Central memory CD4-positive, alpha-beta T cell (primary cell): Measurements from ENCODE around the gene LIF.
"Not testable (repeated sequence)": the region's sequence is repeated elsewhere in the genome, so short reads cannot be mapped to it uniquely, and the experiment has no call there.

Experiments
- DNase-seq: peaks from one replicate; pipeline ENCODE4 v3.0.0; 2022

The LIF gene

GRCh38 chr22:30224161-30224857 lies 22.2 kb downstream of the LIF start:
- no peak for DNase-seq

GRCh38 chr22:30223303-30223702 lies 23.3 kb downstream of the LIF start:
- DNase-seq = no peak

DNA sequence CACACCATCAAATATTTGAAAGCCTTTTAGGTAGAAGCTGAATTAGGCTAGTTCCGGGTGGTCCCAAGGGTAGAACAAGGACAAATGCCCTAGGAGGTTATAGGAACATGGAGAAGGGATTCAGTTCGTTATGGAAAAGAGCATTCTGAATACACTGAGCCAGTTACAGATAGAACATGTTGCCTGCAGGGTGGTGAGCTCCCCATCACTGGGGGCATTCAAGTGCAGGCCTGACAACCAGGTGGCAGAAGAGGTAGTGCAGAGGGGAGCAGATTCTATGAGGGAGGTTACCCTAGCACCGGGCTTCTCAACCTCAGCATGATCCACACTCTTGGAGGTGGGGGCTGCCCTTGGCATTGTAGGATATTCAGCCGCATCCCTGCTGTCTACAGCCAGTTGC lies 24.2 kb downstream of the LIF start:
- no peak for DNase-seq

DNA sequence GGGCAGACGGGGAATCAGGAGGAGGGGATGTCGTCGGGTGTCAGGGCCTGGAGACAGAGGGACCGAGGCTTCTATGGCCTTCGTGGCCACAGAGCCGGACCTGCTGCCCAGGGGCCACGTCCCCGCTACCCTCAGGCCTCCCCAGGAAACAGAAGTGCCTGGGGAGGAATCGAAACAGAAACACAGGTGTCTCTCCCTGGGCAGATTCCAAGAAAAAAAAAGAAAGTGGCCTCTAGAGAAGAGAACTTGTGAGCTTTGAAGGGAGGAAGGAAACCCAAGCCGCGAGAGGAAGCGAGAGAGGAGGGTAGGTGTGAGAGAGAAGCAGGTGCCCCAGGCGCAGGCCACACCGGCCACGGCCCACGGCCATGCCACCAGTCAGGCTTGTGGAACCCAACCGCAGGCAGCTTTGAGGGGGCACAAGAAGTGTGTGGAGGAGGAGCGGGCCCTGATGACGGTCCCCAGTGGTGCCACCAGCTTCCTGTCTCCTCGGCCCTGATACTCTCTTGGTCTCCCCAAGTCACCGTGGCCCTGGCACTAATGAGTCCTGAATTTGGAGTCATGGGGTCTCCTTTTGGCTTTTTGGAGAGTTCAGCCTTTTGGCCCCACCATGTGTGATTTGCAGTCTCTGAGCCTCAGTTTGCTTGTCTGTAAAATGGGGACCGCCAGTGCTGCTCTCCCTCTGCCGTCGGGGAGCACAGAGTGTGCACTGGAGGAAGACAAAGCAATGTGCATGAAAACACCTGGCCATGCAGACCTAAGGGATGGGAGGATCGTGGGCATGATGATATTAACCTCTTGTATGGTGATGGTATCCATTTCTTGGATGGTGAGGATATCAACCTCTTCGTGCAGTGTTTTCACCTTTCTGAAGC lies 25.2 kb downstream of the LIF start:
- DNase-seq = peak; percentile 68

GRCh38 chr22:30220338-30221012 lies 26.1 kb downstream of the LIF start:
- DNase-seq = no peak

DNA sequence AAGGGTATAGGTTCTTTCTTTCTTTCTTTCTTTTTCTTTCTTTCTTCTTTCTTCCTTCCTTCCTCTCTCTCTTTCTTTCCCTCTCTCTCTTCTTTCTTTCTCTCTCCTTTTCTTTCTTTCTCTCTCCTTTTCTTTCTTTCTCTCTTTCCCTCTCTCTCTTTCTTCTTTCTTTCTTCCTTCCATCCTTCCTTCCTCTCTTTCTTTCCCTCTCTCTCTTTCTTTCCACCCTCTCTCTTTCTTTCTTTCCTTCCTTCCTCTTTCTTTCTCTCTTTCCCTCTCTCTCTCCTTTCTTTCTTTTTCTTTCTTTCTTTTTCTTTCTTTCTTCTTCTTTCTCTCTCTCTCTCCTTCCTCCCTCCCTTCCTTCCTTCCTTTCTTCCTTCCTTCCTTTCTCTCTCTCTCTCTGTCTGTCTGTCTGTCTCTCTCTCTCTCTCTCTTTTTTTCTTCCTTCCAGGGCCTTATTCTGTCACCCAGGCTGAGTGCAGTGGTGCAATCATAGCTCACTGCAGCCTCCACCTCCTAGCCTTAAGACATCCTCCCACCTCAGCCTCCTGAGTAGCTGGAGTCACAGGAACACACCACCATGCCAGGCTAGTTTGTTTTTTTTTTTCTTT lies 26.8 kb downstream of the LIF start:
- DNase-seq = no peak

DNA sequence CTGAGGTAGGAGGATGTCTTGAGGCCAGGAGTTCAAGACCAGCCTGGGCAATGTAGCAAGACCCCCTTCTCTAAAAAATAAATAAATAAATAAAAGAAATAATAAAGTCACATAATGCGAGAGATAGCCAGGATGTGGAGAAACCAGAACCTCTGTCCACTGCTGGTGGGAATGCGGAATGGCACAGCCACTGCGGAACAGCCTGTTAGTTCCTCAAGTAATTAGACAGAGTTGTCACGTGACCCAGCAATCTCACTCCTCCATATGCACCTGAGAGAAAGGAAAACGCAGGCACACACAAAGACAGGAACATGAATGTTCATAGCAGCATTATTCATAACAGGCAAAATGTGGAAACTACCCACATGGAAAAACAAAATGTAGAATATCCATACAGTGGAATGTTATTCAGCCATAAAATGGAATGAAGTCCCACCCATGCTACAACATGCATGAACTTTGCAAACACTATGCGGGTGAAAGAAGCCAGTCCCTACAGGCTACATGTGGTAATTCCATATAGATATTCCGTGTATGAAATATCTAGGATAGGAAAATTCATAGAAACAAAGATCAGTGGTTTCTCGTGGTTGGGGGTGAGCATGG lies 27.4 kb downstream of the LIF start:
- DNase-seq = no peak

- DNase-seq = no peak
These were observed 28.6 kb downstream of the LIF start for GRCh38 chr22:30217698-30218560.

GRCh38 chr22:30216710-30217109 lies 29.8 kb downstream of the LIF start:
- DNase-seq = no peak

DNA sequence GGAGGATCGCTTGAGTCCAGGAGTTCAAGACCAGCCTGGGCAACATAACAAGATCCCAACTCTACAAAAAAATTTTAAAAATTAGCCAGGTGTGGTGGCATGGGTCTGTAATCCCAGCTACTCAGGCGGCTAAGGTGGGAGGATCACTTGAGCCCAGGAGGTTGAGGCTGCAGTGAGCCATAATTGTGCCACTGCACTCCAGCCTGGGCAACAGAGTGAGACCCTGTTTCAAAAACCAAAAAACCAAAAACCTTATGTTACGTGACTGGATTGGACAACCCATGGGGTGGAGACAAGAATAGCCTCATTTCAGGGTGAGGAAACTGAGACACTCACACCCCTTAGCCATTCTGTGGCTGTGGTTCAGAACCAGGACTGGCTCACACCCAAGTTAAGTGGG lies 30.3 kb downstream of the LIF start:
- DNase-seq = not testable (repeated sequence)

- DNase-seq = no peak
These were observed 31.7 kb downstream of the LIF start for GRCh38 chr22:30214703-30215407.

- DNase-seq = no peak
These were observed 33.5 kb downstream of the LIF start for GRCh38 chr22:30212996-30213441.

DNA sequence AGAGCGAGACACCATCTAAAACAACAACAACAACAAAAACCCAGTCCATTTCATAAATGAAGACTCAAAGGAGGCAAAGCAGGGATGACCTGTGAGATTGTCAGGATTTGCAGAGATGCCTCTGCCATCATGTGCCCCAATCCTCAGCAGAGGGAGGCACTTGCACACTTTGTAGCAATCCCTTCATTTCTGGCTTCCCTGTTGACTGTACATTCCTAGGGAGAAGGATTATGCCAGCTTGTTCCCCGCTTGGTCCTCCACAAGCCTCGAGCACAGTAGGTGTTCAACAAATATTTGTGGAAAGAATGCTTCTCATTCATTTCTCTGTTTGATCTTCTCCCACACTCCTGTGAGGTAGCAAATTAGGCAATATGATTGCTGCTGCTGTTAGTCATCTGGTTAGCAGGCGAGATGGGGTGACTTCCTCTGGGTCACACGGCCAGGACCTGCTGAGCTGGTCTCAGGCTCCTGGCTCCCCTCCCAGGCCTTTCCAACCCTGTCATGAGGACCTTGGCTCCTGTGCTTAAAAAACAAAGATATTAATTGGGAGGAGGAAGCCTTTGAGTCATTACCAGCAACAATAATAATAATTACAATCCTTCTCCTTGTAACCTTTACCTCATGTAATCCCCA lies 34.1 kb downstream of the LIF start:
- no peak for DNase-seq

- no peak for DNase-seq
These were observed 35.3 kb downstream of the LIF start for GRCh38 chr22:30211124-30211820.

DNA sequence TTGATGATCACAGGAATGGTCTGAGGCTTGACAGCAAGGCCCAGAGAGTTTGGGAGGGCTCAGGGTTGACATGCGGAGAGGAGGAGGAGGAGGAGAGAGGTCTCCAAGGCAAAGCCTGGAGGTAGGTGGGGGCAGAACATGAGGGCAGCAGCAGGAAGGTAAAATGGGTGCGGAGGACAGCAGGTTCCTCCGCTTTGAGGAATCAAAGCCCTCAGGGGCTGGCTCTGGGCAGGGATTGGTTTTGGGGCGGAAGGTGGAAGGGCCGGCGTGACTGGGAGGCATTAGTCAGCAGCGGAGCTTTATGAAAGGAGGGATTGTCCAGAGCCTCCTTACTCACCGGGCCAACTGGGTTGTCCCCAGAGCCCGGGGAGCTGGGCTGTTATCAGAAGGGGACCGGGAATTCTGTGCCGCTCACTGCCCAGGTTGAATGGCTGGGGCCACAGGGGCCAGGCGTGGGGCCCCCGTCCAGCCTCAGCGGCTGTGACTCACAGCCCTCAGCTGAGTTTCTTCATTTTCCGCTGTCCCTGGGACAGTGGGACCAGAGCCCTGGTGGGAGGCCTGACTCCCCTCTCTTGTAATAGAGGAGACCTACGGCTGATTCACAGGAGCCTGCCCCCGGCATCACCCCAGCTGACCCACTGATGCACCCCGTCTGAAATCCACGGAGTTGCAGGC lies 36.2 kb downstream of the LIF start:
- no peak for DNase-seq

DNA sequence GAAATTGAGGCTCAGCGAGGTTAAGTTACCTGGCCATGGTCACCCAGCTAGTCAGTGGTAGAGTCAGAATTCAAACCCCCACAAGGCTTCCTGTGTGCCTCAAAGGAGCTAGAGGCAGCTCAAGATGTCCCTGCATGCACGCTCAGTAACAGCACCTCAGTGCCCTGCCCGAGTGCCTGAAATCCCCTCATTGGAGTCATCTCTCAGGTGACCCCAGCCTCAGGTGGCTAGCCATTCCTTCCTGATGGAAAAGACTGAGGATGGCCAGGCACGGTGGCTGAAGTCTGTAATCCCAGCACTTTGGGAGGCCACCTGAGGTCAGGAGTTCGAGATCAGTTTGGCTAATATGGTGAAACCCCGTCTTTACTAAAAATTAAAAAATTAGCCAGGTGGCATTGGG lies 36.9 kb downstream of the LIF start:
- no peak for DNase-seq

- DNase-seq = no peak
These were observed 37.6 kb downstream of the LIF start for GRCh38 chr22:30208631-30209603.

DNA sequence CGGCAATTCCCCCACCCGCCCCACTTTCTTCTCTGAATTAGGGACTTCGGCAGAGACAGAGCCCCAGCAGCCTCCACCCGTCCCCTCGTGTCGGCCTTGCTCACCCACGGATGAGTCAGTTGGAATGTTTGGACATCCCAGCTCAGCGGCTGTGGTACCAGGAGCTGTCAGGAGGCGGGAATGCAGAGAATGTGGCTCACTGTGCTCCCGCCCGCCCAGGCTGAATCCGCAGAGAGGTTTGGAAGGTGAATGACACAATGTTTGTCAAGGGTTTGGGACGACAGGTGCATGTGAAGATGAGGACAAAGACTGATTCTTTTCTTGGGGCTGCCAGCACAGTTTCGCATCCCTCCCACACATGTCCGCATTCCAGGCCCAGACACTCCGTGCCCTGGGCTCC lies 39.6 kb downstream of the LIF start:
- DNase-seq = no peak
